Esophagus (tissue), 2 donors: ENCODE results near the gene AK5. TPM values are rescaled to one million over a fixed set of nuclear protein-coding genes. Genes with fewer than 3 reads are reported as not detected.
"Not testable (repeated sequence)": the region's sequence is repeated elsewhere in the genome, so short reads cannot be mapped to it uniquely, and the experiment has no call there.

Source experiments
- H3K27ac ChIP-seq, 2 donors: one replicate each; pipeline ENCODE4 v1.5.1; 2013; ENCODE audit warnings: low read depth in 2 of 2, mild to moderate bottlenecking in 2 of 2, inconsistent platforms in 1 of 2, low read length in 1 of 2, moderate library complexity in 1 of 2
- H3K27me3 ChIP-seq, 2 donors: one replicate each; pipeline ENCODE4 v1.6.1; 2013; ENCODE audit warnings: low read length in 2 of 2, control low read depth in 1 of 2, mild to moderate bottlenecking in 1 of 2; ENCODE audit not compliant: insufficient read depth in 2 of 2, control insufficient read depth in 1 of 2
- H3K36me3 ChIP-seq, 2 donors: one replicate each; pipeline ENCODE4 v1.6.1; 2013; ENCODE audit warnings: low read length in 1 of 2; ENCODE audit not compliant: control insufficient read depth in 2 of 2, insufficient read depth in 2 of 2
- H3K4me1 ChIP-seq, 2 donors: one replicate each; pipeline ENCODE4 v1.6.1; 2013; ENCODE audit warnings: low read length in 1 of 2; ENCODE audit not compliant: control insufficient read depth in 2 of 2, insufficient read depth in 2 of 2
- H3K4me3 ChIP-seq, 2 donors: one replicate each; pipeline ENCODE4 v1.5.1; 2013; ENCODE audit warnings: low read length in 2 of 2, mild to moderate bottlenecking in 2 of 2, low read depth in 1 of 2, moderate library complexity in 1 of 2
- H3K9me3 ChIP-seq, 2 donors: one replicate each; pipeline ENCODE4 v1.6.1; 2013; ENCODE audit warnings: mild to moderate bottlenecking in 2 of 2, low read depth in 1 of 2, low read length in 1 of 2, moderate library complexity in 1 of 2; ENCODE audit not compliant: control insufficient read depth in 2 of 2, insufficient read depth in 1 of 2
- WGBS, 2 donors: extraction: QIAGEN DNeasy Blood & Tissue Kit; methylation state at CpG; one replicate each; pipeline ENCODE4 v1.1.7; 2013; 5-methylcytosine and 5-hydroxymethylcytosine counted together
- polyA plus RNA-seq, 2 donors: library from polyadenylated mRNA; stranded (reverse); fragments of 200-250 nt; gene quantifications; one replicate each; pipeline ENCODE4 v1.2.3, GENCODE V29; 2013
- donor health status: healthy with polysubstance abuse.
- donor health status: Bipolar disorder and iron deficiency.

AK5 gene
- polyA plus RNA-seq, 2 donors: 0.11 to 0.16 TPM

- no peak overlapping the region for H3K27ac ChIP-seq
- H3K36me3 ChIP-seq: no peaks in the 10 kb centered on the region
- H3K9me3 ChIP-seq: no peaks in the 10 kb centered on the region
- H3K27me3 ChIP-seq: no peaks in the 10 kb centered on the region
- no peak overlapping the region for H3K4me3 ChIP-seq
- H3K4me1 ChIP-seq: no peaks in the 10 kb centered on the region
Measured at GRCh38 chr1:77494026-77494425, 212.2 kb downstream of the AK5 start.

- H3K36me3 ChIP-seq: no peaks in the 10 kb centered on the region
- no peak overlapping the region for H3K27ac ChIP-seq
- H3K4me3 ChIP-seq: no peak overlapping the region
- no peaks in the 10 kb centered on the region for H3K4me1 ChIP-seq
- no peaks in the 10 kb centered on the region for H3K9me3 ChIP-seq
- H3K27me3 ChIP-seq: no peaks in the 10 kb centered on the region
Measured at GRCh38 chr1:77498918-77499317, 217.1 kb downstream of the AK5 start.

- no peak overlapping the region for H3K4me3 ChIP-seq
- no peaks in the 10 kb centered on the region for H3K9me3 ChIP-seq
- 78 to 81% methylated on average over 5 of the region's 5 CpGs for WGBS, 2 donors
- H3K36me3 ChIP-seq: no peaks in the 10 kb centered on the region
- H3K27me3 ChIP-seq: no peaks in the 10 kb centered on the region
- H3K4me1 ChIP-seq: no peaks in the 10 kb centered on the region
- H3K27ac ChIP-seq: no peak overlapping the region
Measured at GRCh38 chr1:77499466-77499865, 217.6 kb downstream of the AK5 start.

GRCh38 chr1:77504986-77505385 lies 223.2 kb downstream of the AK5 start:
- H3K27me3 ChIP-seq: no peaks in the 10 kb centered on the region
- no peaks in the 10 kb centered on the region for H3K9me3 ChIP-seq
- no peak overlapping the region for H3K4me3 ChIP-seq
- no peak overlapping the region for H3K27ac ChIP-seq
- no peaks in the 10 kb centered on the region for H3K36me3 ChIP-seq
- 62 to 66% methylated on average over 4 of the region's 4 CpGs for WGBS, 2 donors
- H3K4me1 ChIP-seq: no peaks in the 10 kb centered on the region

GRCh38 chr1:77506771-77507170 lies 225.0 kb downstream of the AK5 start:
- no peak overlapping the region for H3K27ac ChIP-seq
- no peaks in the 10 kb centered on the region for H3K9me3 ChIP-seq
- H3K4me3 ChIP-seq: no peak overlapping the region
- no peaks in the 10 kb centered on the region for H3K27me3 ChIP-seq
- H3K4me1 ChIP-seq: no peaks in the 10 kb centered on the region
- H3K36me3 ChIP-seq: no peaks in the 10 kb centered on the region
- WGBS, 2 donors: 79 to 87% methylated on average over 4 of the region's 4 CpGs

DNA sequence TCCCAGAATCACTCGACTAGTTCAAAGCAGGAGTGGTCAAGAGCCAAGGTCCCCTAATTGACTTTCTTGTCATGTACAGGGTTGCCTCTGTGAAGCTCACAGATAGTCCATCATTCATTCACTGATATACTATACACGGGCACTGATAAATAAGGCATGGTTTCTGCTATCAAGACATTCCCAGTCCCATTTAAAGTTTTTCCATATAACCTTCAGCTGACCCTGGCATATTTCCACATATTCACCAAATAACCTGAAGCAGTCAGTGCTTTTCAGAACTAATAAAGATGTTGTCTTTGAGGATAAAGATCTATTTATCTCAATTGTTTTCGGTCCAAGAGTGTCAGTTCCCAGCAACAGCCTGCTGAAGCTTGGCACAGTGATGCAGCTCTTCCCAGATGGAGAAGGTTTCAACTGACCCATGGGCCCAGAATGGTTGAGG lies 227.3 kb downstream of the AK5 start:
- no peaks in the 10 kb centered on the region for H3K4me1 ChIP-seq
- no peaks in the 10 kb centered on the region for H3K9me3 ChIP-seq
- no peaks in the 10 kb centered on the region for H3K36me3 ChIP-seq
- H3K27me3 ChIP-seq: no peaks in the 10 kb centered on the region
- H3K27ac ChIP-seq: no peak overlapping the region
- no peak overlapping the region for H3K4me3 ChIP-seq
- 60 to 77% methylated on average over 3 of the region's 3 CpGs for WGBS, 2 donors

DNA sequence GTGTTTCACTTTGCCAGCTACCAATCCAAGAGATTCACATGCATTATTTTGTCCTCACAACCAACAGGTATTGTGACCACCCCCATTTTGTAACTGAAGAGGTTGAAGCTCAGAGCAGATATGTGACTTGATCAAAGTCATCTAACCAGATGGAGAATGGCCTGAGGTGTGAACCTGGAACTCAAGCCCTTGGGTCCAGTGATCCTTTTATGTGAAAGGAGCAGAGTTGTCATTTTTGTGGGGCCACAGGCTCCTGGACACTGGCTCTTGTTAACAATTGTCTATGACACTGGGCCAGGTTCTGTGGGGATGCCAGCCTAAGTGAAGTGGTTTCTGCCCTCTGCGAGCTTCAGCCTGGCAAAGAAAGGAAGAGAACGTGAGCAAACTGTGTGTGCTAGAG lies 228.1 kb downstream of the AK5 start:
- Histone ChIP-seq H3K4me1 (no peaks in the 10 kb centered on the region), H3K27me3 (no peaks in the 10 kb centered on the region), H3K9me3 (no peaks in the 10 kb centered on the region), H3K27ac (no peak overlapping the region), H3K36me3 (no peaks in the 10 kb centered on the region), H3K4me3 (no peak overlapping the region)
- 90 to 94% methylated on average over 2 of the region's 2 CpGs for WGBS, 2 donors

DNA sequence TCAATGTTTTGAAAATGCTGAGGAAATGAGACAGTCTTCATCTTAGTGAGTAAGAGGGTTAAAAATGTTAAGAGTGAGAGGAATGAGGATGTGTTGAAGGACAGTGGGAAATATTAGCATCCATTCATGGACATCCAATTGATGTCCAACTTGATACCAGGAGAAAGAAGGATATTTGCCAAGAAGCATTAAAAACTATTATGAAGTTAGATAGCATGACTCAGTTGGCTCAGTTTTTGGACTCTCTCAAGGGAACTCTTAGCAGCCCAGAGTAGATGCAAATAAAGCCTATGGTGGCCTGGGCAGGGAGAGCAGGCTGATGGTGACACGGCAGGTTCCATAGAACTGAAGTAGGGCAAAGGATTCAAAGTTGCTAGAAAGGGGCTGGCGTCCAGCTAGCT lies 229.6 kb downstream of the AK5 start:
- no peaks in the 10 kb centered on the region for H3K27me3 ChIP-seq
- H3K4me1 ChIP-seq: no peaks in the 10 kb centered on the region
- no peak overlapping the region for H3K4me3 ChIP-seq
- no peaks in the 10 kb centered on the region for H3K36me3 ChIP-seq
- H3K9me3 ChIP-seq: no peaks in the 10 kb centered on the region
- WGBS, 2 donors: 80 to 87% methylated on average over 2 of the region's 2 CpGs
- no peak overlapping the region for H3K27ac ChIP-seq

DNA sequence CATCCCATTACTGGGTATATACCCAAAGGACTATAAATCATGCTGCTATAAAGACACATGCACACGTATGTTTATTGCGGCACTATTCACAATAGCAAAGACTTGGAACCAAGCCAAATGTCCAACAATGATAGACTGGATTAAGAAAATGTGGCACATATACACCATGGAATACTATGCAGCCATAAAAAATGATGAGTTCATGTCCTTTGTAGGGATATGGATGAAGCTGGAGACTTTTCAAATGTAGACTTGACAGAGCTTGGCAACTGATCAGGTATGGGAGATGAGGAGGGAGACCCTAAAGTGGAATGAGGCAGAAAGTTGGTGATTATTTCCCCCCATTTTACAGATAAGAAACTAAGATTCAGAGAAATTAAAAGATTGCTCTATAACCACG lies 230.8 kb downstream of the AK5 start:
- not testable (repeated sequence) for H3K27me3 ChIP-seq, H3K4me3 ChIP-seq, H3K36me3 ChIP-seq, H3K27ac ChIP-seq, H3K9me3 ChIP-seq, H3K4me1 ChIP-seq
- WGBS, 2 donors: 80 to 85% methylated on average over 1 of the region's 3 CpGs

GRCh38 chr1:77513839-77514763 lies 232.3 kb downstream of the AK5 start:
- Histone ChIP-seq H3K27ac (no peak overlapping the region), H3K27me3 (no peaks in the 10 kb centered on the region), H3K4me1 (no peaks in the 10 kb centered on the region), H3K9me3 (no peaks in the 10 kb centered on the region), H3K36me3 (no peaks in the 10 kb centered on the region), H3K4me3 (no peak overlapping the region)
- 59 to 64% methylated on average over 17 of the region's 17 CpGs for WGBS, 2 donors
